ENCODE results near the gene MISP.
"Not testable (repeated sequence)": the region's sequence is repeated elsewhere in the genome, so short reads cannot be mapped to it uniquely, and the experiment has no call there.

The MISP gene

GRCh38 chr19:745138-745537 lies 5.8 kb upstream of the MISP start:
- not testable (repeated sequence) for DNase-seq (ENCODE audit: low read depth in 4 of 4, low spot score in 1 of 4)

- no peak for DNase-seq (ENCODE audit: low read depth in 4 of 4, low spot score in 1 of 4)
These were observed 4.6 kb upstream of the MISP start for GRCh38 chr19:746208-746819.

GRCh38 chr19:746956-747355 lies 4.0 kb upstream of the MISP start:
- no peak for DNase-seq (ENCODE audit: low read depth in 4 of 4, low spot score in 1 of 4)

GRCh38 chr19:747432-748273 lies 3.3 kb upstream of the MISP start:
- no peak for DNase-seq (ENCODE audit: low read depth in 4 of 4, low spot score in 1 of 4)

- no peak for DNase-seq (ENCODE audit: low read depth in 4 of 4, low spot score in 1 of 4)
These were observed 2.7 kb upstream of the MISP start for GRCh38 chr19:748274-748598.

GRCh38 chr19:749811-750210 lies 1.1 kb upstream of the MISP start:
- DNase-seq (ENCODE audit: low read depth in 4 of 4, low spot score in 1 of 4) = no peak

GRCh38 chr19:751501-752341 lies 809 bp downstream of the MISP start:
- no peak for DNase-seq (ENCODE audit: low read depth in 4 of 4, low spot score in 1 of 4)

- no peak for DNase-seq (ENCODE audit: low read depth in 4 of 4, low spot score in 1 of 4)
These were observed 2.0 kb downstream of the MISP start for GRCh38 chr19:752652-753517.

- DNase-seq (ENCODE audit: low read depth in 4 of 4, low spot score in 1 of 4) = no peak
These were observed 3.6 kb downstream of the MISP start for GRCh38 chr19:754530-754929.

GRCh38 chr19:755063-755462 lies 4.2 kb downstream of the MISP start:
- no peak for DNase-seq (ENCODE audit: low read depth in 4 of 4, low spot score in 1 of 4)

- no peak for DNase-seq (ENCODE audit: low read depth in 4 of 4, low spot score in 1 of 4)
These were observed 5.3 kb downstream of the MISP start for GRCh38 chr19:756236-756635.

- no peak for DNase-seq (ENCODE audit: low read depth in 4 of 4, low spot score in 1 of 4)
These were observed 6.1 kb downstream of the MISP start for GRCh38 chr19:756821-757688.

- no peak for DNase-seq (ENCODE audit: low read depth in 4 of 4, low spot score in 1 of 4)
These were observed 7.1 kb downstream of the MISP start for GRCh38 chr19:757811-758668.

GRCh38 chr19:763181-763580 lies 12.3 kb downstream of the MISP start:
- DNase-seq (ENCODE audit: low read depth in 4 of 4, low spot score in 1 of 4) = no peak

- no peak for DNase-seq (ENCODE audit: low read depth in 4 of 4, low spot score in 1 of 4)
These were observed 13.0 kb downstream of the MISP start for GRCh38 chr19:763869-764268.

GRCh38 chr19:764301-764700 lies 13.4 kb downstream of the MISP start:
- DNase-seq (ENCODE audit: low read depth in 4 of 4, low spot score in 1 of 4) = no peak

GRCh38 chr19:765179-765738 lies 14.3 kb downstream of the MISP start:
- no peak for DNase-seq (ENCODE audit: low read depth in 4 of 4, low spot score in 1 of 4)

GRCh38 chr19:768424-768823 lies 17.5 kb downstream of the MISP start:
- DNase-seq (ENCODE audit: low read depth in 4 of 4, low spot score in 1 of 4) = no peak

GRCh38 chr19:769616-770015 lies 18.7 kb downstream of the MISP start:
- no peak for DNase-seq (ENCODE audit: low read depth in 4 of 4, low spot score in 1 of 4)
